Lower lobe of right lung (tissue), 2 donors: ENCODE results near the gene EIF4A2. TPM values are rescaled to one million over a fixed set of nuclear protein-coding genes. Genes with fewer than 3 reads are reported as not detected.
A peak's percentile ranks its signal among the peaks of the same experiment; 100 is the strongest.

Experiments
- ATAC-seq, 2 donors: fragments of 200-7000 bp; cut with Tn5 transposase; one replicate each; pipeline ENCODE4 v1.9.1; 2020 to 2022; ENCODE audit warnings: mild to moderate bottlenecking in 2 of 2, moderate library complexity in 2 of 2
- DNase-seq: peaks from one replicate; pipeline ENCODE4 v3.0.0-alpha.2; 2020
- H3K27ac ChIP-seq: fragments of 200-600 bp; one replicate; pipeline ENCODE4 v1.8.0; 2022
- H3K27me3 ChIP-seq: fragments of 200-600 bp; one replicate; pipeline ENCODE4 v1.8.0; 2022; ENCODE audit warnings: low read depth
- H3K36me3 ChIP-seq: fragments of 200-600 bp; one replicate; pipeline ENCODE4 v1.8.0; 2022; ENCODE audit warnings: mild to moderate bottlenecking
- H3K4me1 ChIP-seq: fragments of 200-600 bp; one replicate; pipeline ENCODE4 v1.8.0; 2022
- H3K4me3 ChIP-seq: fragments of 200-600 bp; one replicate; pipeline ENCODE4 v1.8.0; 2022; ENCODE audit warnings: mild to moderate bottlenecking
- H3K9me3 ChIP-seq: fragments of 200-600 bp; one replicate; pipeline ENCODE4 v1.8.0; 2022
- intact Hi-C: fragments of 100-400 bp; cut with DNase I; formaldehyde crosslinking; loops from one replicate; pipeline ENCODE4 v1.11.0; 2022
- total RNA-seq: library from RNA; stranded (reverse); fragmentation: NEBNext Ultra II Directional; extraction: Animal tissue kit (Norgen Biotek cat#: 25700); gene quantifications from one replicate; pipeline ENCODE4 v1.2.1, GENCODE V29; 2021
- TF ChIP-seq, protein P1 (sequence below): fragments of 200-600 bp; IDR thresholded peaks from one replicate; pipeline ENCODE4 v1.8.0; 2022; ENCODE audit warnings: antibody characterized with exemption, mild to moderate bottlenecking
- donor health status: DM: no; HTN: yes; CAD: no; lungs with severe emphysema.

The EIF4A2 gene
- total RNA-seq, 1 donor from 2014 or later: 424 TPM

DNA sequence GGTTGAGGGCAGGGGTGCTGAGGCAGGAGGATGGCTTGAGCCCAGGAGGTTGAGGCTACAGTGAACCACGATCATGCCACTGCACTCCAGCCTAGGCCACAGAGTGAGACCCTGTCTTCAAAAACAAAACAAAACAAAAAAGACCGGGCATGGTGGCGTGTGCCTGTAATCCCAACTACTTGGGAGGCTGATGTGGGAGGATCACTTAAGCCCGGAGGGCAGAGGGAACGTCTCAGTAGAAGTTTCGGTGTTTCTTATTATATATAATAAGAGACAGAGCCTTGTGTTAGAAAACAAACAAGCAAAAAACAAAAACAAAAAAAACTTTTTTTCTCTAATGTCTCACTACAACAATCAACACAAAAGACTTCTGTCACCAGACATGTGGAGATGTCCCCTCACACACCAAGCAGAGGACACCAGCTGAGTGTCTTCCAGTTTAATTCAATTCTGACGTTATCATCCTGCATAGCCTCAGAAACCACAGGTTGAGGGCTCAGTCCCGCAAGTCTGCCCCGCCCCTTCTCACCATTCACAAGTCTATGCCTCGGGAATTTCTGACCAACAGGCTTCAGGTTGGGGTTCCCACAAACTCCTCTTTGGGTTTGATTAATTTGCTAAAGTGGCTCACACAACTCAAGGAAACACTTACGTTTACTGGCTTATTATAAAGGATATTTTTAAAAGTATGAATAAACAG lies 24.0 kb upstream of the EIF4A2 start:
- H3K9me3 ChIP-seq: no peaks in the 10 kb centered on the region
- no peak overlapping the region for H3K4me3 ChIP-seq
- peaks cover 9% of the 10 kb centered on the region for H3K27me3 ChIP-seq
- no peaks in the 10 kb centered on the region for H3K36me3 ChIP-seq
- ATAC-seq (no peak), DNase-seq (no peak)
- intact Hi-C loops: no loop called here
- H3K27ac ChIP-seq: no peak overlapping the region
- TF ChIP-seq, protein P1, sequence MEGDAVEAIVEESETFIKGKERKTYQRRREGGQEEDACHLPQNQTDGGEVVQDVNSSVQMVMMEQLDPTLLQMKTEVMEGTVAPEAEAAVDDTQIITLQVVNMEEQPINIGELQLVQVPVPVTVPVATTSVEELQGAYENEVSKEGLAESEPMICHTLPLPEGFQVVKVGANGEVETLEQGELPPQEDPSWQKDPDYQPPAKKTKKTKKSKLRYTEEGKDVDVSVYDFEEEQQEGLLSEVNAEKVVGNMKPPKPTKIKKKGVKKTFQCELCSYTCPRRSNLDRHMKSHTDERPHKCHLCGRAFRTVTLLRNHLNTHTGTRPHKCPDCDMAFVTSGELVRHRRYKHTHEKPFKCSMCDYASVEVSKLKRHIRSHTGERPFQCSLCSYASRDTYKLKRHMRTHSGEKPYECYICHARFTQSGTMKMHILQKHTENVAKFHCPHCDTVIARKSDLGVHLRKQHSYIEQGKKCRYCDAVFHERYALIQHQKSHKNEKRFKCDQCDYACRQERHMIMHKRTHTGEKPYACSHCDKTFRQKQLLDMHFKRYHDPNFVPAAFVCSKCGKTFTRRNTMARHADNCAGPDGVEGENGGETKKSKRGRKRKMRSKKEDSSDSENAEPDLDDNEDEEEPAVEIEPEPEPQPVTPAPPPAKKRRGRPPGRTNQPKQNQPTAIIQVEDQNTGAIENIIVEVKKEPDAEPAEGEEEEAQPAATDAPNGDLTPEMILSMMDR: no peak
- no peaks in the 10 kb centered on the region for H3K4me1 ChIP-seq

DNA sequence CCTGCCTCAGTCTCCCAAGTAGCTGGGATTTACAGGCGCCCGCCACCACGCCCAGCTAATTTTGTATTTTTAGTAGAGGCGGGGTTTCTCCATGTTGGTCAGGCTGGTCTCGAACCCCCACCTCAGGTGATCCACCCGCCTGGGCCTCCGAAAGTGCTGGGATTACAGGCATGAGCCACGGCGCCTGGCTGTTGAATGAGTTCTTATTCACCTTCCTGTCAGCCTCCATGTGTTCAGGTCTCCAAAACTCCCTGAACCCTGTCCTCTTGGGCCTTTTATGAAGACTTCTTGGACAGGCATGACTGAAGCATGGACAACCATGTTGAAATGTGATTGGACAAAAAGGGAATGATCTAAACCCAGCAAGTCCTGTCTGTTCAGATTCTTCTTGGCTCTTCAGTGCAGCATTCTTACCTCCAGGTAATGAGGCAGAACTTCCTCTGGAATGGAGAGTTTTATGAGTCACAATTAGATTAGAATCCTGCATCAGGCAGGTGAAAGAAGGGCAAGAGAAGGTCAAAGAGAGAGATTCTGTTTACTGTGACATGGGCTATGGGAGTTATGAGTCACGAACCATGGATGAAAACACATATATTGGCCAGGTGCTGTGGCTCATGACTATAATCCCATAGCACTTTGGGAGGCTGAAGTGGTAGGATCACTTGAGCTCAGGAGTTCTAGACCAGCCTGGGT lies 23.1 kb upstream of the EIF4A2 start:
- ATAC-seq (no peak), DNase-seq (no peak)
- Histone ChIP-seq H3K4me1 (no peaks in the 10 kb centered on the region), H3K27me3 (peaks cover 9% of the 10 kb centered on the region), H3K27ac (no peak overlapping the region), H3K36me3 (no peaks in the 10 kb centered on the region), H3K4me3 (no peak overlapping the region), H3K9me3 (no peaks in the 10 kb centered on the region)
- TF ChIP-seq, protein P1: no peak
- intact Hi-C loops: no loop called here

DNA sequence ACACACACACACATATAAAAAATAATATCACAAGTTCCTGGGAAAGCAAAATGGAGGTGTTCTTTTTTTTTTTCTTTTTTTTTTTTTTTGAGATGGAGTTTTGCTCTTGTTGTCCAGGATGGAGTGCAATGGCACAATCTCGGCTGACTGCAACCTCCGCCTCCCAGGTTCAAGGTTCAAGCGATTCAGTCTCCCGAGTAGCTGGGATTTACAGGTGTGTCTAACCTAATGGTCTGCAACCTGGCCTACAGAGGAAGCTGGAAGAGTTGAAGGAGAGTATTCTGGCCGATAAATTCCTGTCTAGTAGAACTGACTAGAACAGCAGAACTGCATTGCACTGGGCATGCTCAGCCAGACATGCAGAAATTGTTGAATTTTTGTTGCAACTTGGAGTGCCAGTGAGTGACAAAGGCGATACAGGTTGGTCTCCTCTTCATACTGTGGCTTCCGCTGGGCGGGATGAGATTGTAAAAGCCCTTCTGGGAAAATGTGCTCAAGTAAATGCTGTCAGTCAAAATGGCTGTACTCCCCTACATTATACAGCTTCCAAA lies 22.4 kb upstream of the EIF4A2 start:
- DNase-seq (no peak), ATAC-seq (no peak)
- no peaks in the 10 kb centered on the region for H3K36me3 ChIP-seq
- intact Hi-C loops: no loop called here
- no peaks in the 10 kb centered on the region for H3K4me1 ChIP-seq
- peaks cover 9% of the 10 kb centered on the region for H3K27me3 ChIP-seq
- H3K27ac ChIP-seq: no peak overlapping the region
- H3K9me3 ChIP-seq: no peaks in the 10 kb centered on the region
- H3K4me3 ChIP-seq: no peak overlapping the region
- TF ChIP-seq, protein P1: no peak

DNA sequence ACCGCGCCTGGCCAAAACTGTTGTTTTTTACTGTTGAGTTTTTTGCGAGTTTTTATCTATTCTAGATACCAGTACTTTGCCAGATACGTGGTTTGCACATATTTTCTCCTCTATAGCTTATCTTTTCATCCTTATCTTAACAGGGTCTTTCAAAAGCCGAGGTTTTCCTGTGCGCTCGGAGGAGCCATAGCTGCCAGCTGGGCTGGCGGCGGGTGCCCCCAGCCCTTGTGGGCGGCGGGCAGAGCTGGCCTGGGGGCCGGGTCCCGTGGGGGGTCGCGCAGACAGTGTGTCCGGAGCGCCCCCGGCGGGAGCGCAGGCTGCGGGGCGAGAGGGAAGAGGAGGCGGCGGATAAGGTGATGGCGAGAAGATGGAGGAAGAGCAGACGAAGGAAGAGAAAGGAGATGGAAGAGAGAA lies 11.1 kb upstream of the EIF4A2 start:
- TF ChIP-seq, protein P1: no peak
- H3K27me3 ChIP-seq: peaks cover 6% of the 10 kb centered on the region
- intact Hi-C loops: no loop called here
- H3K4me1 ChIP-seq: peaks cover 14% of the 10 kb centered on the region
- ATAC-seq: peak; percentile 46 to 54
- H3K4me3 ChIP-seq: peak overlapping the region; percentile 63
- DNase-seq: no peak
- no peaks in the 10 kb centered on the region for H3K36me3 ChIP-seq
- peak overlapping the region; percentile 60 for H3K27ac ChIP-seq
- H3K9me3 ChIP-seq: no peaks in the 10 kb centered on the region

DNA sequence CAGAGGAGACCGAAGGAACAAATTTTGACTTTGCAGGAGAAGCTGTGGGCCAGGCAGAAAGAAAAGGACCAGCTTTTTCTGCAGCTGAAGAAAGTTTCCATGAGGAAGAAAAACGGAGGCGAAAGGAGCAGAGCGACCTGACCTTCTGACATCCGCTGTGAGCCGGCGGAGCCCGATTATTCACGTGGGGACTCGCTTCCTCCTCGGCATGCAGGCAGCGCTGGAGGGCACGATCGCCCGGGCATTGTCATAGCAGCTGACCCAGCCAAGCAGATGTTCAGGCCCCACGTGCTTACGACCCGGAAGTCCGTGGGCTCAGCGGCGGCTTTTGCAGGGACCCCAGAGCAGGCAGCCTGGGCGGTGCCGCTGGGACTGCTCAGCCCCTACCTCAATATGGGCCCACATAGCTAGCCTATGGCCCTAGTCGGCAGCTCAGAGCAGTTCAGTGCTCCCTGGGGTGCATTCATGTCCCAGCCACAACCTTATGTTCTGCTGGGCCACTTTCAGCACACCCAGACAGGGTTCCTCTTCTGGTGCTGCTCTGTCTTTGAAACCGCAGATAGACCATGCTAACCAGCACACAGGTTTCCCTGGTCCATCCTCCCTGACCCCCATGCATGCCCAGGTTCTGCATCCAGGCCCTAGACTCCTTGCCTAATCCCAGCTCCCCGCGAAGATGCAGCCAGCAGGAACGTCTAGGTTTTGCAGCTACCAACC lies 10.5 kb upstream of the EIF4A2 start:
- H3K4me1 ChIP-seq: peaks cover 14% of the 10 kb centered on the region
- H3K27me3 ChIP-seq: peaks cover 6% of the 10 kb centered on the region
- intact Hi-C loops: no loop called here
- no peaks in the 10 kb centered on the region for H3K36me3 ChIP-seq
- H3K4me3 ChIP-seq: peak overlapping the region; percentile 63
- H3K9me3 ChIP-seq: no peaks in the 10 kb centered on the region
- ATAC-seq (peak; percentile 89 to 92), DNase-seq (peak; percentile 88)
- TF ChIP-seq, protein P1: no peak
- H3K27ac ChIP-seq: peak overlapping the region; percentile 60
